GM18870 (cell line): ENCODE measurements around the gene RDH8.

Source experiments
- ATAC-seq: cut with Tn5 transposase; IDR thresholded peaks from one replicate; pipeline ENCODE4 v1.9.1; 2021; ENCODE audit warnings: moderate library complexity; ENCODE audit not compliant: unreplicated experiment

Gene RDH8

DNA sequence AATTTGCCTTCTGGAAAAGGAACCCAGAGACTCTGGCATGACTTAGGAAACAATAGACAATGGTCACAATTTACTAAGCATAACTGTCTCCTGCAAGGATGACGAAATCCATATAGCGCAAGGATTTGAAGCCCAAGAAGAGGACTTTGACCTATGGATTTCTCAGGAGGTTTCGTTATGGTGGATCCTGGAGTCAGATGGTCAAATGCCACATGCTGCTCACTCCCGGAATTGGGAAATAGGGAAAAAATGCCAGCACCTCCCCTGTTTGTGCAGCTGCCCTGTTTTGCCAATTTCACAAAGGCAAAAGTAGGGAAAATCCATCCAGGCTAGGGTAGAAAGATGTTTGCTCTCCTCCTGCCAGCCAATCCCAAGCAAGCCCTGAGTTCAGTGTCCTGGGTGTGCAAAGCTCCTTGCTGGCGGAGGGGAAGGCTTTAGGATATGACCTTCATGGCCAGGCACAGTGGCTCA, 23.4 kb downstream of the RDH8 start:
- ATAC-seq, result no peak

DNA sequence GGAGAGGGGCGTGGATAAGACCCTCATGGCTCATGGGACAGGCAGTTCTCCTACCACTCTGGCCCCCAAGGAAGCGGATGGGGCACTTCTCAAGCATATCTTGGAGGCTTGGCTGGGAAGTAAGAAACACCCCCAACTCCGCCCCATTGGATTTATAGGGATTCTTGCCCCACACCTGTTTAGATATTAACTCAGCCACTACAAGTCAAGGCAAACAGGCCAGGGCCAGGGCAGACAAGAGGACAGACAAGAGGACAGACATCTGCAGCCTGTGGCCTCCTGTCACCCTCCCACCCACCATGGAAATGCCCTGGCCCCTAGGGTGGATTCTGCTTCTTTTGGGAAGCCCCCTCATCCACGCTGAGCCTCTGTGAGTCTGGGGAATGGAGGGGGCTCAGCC, 24.1 kb downstream of the RDH8 start:
- ATAC-seq, result no peak

DNA sequence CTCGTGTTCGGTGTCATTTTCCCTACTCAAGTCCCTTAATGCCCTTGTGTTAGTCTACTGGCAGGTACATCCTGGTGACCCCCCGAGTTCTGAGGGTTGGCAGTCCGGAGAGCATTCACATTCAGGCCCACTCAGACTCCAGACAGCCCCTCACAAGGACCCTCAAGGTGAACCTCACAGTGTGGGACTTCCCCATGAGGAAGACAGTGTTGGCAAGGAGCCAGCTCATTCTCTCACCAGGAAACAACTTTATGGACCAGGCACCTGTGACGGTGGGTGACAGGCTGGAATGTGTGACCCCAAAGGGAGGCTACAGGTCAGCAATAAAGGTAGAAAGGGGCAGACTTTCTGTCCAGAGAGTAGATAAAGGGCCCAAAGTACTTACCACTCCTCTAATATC, 24.5 kb downstream of the RDH8 start:
- no peak for ATAC-seq

DNA sequence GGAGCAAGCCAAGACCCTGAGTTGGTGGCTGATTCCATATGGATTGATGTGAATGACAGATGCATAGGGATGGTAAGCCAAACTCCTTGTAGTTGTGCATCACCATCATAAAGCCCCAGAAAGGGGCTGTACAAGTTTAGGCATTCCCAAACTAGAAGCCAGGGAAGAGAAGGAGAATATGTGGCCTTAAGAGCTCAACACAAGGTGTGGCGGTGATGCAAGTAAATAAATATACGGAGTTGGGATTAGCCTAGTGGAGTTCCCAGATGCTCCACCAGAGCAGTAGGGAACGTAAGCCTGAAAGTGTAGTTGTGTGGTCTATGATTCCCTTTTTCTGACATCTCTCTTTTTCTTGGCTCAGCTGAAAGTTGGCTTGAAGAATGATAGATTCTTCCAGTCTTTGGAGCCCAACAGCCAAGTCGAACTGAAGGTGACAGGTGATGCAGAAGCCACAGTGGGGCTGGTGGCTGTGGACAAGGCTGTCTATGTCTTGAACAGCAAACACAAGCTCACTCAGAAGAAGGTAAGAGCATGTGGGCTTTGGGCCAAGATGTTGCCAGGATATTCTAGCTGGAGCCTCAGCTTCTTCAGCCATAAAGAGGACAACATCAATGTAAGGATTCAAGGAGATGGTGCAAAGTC, 30.1 kb downstream of the RDH8 start:
- ATAC-seq, result no peak

DNA sequence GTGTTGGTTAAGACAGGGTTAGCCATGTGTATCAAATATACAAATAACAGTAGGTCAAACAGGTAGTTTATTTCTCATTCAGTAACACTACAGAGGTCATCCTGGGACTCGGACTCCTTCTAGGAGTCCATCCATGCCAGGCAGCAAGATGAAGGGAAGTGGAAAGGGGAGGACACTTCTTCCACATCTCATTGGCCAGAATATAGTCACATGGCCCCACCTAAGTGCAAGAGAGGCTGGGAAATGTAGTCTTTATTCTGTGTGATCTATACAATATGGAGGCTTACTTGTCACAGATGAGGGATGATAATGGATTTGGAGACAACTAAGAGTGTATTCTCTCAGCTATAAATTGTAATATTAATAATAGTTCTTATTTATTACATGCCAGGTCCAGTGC, 31.1 kb downstream of the RDH8 start:
- no peak for ATAC-seq

DNA sequence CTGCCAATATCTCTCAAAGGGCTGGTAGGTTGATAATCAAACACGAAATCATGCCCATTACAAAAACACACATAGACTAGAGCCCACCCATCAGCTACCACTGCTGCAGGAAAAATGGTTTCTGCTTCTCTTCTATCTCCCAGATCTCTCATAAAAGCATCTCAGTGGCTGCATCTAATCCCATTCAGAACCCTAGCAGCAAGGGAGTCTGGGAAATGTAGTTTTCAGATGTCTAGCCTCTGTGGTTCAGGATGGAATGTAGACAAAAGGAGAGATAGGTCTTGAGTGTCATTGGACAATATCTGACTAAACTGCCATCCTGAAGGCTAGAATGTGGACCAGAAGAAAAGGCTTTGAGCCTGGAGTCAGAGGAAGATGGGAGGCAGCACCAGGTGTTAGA, 32.1 kb downstream of the RDH8 start:
- ATAC-seq, result no peak

DNA sequence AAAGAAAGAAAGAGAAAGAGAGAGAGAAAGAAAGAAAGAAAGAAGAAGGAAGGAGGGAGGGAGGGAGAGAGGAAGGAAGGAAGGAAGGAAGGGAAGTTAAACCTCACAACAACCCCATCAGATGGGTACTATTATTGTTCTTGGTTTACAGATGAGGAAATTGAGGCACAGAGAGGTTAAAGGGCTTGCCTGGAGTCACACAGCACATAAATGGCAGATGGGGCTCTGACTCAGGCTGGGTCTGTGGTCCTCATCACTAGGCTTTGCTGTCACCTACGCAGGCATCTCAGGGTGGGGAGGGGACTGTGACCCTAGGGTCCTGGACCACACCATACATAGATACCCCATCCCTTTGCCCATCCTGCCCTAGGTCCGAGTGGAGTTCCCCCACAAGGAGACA, 36.3 kb downstream of the RDH8 start:
- no peak for ATAC-seq

DNA sequence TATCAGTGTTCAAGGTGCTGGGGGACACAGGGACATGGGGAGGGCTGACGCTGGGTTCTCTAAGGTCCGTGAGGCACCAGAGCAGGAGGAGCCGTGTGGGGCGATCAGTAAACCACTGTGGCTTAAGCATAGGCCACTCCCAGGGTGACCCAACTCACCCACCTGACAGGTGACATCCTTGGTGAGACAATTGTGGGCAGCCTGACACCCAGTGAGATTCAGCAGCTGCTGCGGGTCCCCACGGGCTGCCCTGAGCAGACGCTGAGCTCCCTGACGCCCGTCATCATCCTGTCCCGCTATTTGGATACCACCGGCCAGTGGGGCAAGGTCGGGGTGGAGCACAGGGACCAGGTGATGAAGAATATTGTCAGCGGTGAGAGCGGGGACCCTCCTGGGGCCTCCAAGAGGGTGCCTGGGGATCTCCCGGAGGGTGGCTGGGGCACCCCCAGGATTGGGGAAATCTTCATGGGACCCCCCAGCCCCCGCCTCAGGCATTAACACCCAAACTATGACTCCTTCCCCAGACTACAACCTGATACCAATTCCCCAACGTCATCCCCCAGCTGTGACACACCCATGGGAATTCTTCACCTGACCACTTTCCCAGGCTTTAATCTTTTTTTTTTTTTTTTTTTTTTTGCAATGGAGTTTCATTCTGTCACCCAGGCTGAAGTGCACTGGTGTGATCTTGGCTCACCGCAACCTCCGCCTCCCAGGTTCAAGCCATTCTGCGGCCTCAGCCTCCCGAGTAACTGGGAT, 39.5 kb downstream of the RDH8 start:
- no peak for ATAC-seq

DNA sequence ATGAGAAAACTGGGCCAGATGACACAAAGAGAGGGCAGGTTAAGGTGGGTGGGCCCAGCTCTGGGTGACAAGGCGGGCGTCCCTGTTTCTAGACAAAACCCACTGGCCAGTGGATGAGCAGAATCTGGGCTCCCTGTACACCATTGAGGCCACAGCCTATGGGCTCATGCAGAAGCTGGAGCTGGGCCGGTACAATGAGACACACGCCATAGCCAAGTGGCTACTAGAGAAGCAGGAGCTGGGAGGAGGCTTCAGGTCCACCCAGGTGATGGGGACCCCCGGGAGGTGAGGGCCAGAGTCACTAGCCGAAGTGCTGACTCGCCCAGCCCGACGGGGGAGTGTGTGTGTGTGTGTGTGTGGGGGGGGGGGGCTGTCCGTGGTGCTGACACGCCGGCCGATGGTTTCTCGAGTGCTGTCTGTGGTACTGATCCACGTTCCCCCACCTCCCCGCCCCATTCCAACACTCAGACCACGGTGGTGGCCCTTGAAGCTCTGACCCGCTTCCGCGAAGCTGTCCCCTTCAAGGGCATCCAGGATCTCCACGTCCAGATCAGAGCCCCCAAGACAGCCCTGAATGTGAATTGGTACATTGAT, 48.5 kb downstream of the RDH8 start:
- ATAC-seq, result no peak

DNA sequence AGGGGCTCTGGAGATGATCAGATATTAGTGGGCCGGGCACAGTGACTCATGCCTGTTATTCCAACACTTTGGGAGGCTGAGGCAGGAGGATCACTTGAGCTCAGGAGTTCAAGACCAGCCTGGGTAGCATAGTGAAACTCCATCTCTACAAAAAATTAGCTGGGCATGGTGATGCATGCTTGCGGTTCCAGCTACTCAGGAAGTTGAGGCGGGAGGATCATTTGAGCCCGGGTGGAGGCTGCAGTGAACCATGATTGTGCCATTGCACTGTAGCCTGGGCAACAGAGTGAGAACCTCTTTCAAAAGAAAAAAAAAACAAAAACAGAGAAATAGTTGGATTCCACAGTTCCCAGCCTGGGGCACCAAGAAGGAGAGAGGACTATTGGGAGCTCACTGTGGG, 54.9 kb downstream of the RDH8 start:
- no peak for ATAC-seq

DNA sequence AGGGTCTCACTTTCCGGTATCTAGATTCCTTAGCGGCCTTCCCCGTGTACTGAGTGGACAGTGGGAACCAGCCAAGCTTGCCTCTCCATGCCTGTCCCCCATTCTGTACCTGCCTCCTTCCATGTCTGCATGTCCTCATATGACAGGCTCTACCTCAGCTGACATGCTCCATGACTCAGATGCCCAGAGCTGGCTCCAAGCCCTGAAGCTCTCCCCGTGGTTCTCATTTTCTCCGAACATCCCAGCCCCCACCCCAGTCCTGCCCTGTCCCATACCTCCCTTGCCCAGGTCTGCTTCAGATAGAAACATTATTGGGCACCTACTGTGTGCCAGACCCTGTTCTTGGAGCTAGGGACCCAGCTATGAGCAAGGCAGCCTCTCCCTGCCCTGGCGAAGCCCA, 55.8 kb downstream of the RDH8 start:
- ATAC-seq, result no peak

DNA sequence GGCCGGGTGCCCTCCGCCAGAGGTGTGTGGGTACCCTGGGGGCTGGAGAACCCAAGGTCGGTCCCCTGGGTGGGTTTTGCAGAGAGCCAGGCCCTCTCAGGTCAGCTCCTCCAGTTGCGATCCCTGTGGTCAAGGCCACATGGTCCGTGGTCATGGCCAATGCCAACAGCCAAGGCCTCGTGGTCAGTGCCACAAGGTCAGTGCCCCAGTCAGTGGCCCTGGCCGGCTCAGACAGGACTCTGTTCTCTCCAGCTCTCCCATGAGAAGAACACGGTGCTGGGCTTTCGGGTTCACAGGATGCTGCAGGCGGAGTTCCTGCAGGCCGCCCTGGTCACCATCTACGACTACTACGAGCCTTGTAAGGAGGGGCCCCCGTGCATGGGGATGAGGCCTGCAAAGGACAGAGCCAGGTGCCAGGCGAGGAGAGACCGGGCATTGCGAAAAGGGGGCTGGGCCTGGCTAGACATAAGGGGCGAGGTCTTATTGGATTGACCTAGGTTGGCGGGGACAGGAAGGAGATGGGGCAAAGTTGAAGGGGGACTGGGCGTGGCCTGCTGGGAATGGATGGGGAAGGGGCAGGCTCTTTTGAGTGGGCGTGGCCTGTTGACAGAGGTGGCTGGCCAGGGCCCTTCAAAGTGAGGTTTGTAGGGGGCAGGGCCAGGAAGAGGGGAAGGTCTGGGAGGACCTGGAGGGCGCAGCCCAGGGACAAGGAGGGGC, 57.6 kb downstream of the RDH8 start:
- ATAC-seq, result no peak
